GM18858 (cell line): ENCODE measurements around the gene RPL36A.

Experiments used
- ATAC-seq: cut with Tn5 transposase; IDR thresholded peaks from one replicate; pipeline ENCODE4 v1.9.1; 2021; ENCODE audit not compliant: unreplicated experiment

RPL36A gene

DNA sequence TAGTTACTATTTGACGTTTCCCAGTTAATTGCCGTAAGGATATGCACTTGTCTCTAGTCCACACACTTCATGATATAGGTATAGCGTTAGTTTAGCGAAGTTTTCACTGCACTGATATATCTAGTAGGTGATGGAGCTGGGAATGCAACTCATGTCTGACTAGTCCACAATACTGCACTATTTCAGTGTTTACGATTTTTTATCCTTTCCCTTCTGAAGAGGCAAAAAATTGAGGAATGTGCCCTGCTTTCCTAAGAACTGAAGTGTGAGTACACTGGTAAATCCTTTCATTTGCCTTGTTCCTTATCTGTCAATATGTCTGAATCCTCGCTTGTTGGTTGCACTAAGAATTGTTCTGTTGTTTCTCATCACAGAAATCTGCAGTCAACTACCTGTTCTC lies 1.0 kb downstream of the RPL36A start:
- ATAC-seq: no peak

GRCh38 chrX:101393530-101394305 lies 2.9 kb downstream of the RPL36A start:
- no peak for ATAC-seq

- ATAC-seq: no peak
These were observed 3.6 kb downstream of the RPL36A start for GRCh38 chrX:101394372-101394771.

DNA sequence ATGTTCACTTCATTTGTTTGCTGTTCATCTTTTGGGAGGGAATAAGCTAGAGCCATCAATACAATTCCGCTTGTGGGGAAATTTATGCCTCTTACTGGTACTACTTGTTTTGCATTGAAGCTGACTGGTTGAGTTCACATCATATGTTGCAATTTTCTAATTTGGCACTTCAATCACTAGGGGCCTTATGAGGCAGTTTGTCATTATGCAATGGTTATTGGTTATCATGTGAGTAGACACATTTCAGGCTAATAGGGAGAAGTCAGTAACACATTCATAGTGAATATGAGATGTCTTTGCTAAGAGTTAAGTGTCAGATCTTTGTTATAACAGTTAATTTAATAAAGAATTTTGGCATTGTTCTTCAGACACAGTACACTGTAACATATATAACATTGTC lies 5.0 kb downstream of the RPL36A start:
- ATAC-seq: no peak

GRCh38 chrX:101397779-101398178 lies 7.0 kb downstream of the RPL36A start:
- no peak for ATAC-seq

GRCh38 chrX:101398694-101399093 lies 7.9 kb downstream of the RPL36A start:
- ATAC-seq: no peak

- ATAC-seq: no peak
These were observed 9.0 kb downstream of the RPL36A start for GRCh38 chrX:101399825-101400224.

GRCh38 chrX:101407167-101407747 lies 16.4 kb downstream of the RPL36A start:
- no peak for ATAC-seq

DNA sequence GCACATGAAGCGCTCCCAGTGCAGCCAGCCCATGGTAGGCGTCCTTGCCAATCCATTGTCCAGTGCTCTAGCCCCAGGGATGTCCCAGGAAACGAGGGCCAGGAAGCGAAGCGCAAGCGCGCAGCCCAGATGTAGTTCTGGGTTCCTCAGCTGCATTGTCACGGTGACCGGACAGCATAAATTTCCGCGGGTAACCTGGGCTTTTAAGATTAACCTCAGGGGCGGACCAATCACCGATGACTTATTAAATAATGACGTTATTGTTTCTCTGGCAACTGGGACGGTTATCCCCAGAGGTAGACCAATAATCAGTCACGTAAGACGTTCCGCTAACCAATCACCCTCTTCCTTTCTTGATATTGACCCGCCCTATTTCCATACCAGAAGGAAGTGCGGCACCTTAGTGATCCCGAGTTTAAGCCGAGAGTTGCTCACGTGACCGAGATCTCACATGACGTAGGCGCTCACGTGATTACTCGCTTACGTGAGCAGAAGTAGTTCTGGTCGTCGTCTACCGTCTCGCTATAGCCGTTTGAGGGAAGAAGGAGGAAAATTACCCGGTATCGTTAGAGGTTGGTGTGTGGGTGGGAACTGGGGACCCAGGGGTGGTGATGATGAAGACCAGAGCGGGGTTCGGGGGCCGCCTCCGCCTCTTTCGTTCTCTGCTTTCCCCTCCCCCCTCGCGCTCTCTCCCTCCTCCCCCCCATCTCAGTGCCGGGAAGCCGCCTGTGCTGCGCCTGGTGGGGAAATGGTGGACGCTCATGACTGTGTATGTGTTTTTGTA lies 17.1 kb downstream of the RPL36A start, which contains the start of the genes GLA and HNRNPH2:
GLA (minus strand) TSS at position 178 of the 784 bp plus-strand sequence; CDS start at position 156, 22 bp downstream.
HNRNPH2 (plus strand) TSS at position 475 of the 784 bp plus-strand sequence. CDS start 3,767 bp downstream, outside the sequence.
- ATAC-seq: peak; percentile 95

DNA sequence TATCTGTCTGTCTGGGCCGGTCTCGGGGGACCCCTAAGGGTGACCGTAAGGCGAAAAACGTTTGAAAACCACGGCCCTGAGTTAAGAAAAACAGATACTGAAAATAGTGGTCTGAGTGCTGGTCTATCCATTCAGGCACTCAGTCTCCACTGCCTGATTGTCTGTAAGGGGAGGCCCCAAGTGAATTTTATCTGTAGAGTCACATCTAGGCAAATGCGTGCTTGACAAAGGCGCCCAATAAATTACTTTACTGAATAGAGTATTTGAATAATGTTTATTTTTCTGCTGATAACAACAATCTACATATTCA lies 17.7 kb downstream of the RPL36A start:
- ATAC-seq: no peak

DNA sequence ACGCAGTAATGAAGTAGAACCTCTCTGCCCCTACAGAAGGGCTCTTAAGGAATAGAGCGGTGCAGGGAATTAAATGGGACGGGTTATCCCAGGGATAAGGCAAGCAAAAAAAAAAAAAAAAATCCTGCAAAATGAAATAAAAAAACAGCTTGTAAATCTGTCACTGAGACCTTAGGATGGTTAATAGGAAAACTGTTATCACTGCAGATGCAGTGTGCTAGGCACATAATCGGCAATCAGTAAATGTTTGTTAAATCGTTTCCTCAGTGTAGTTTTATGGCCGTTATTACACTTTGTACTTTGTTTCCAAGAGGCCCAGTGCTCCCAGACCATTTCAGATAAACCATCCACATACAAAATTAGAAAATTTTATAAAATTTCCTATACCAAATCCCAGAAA lies 18.2 kb downstream of the RPL36A start:
- no peak for ATAC-seq

- ATAC-seq: no peak
These were observed 19.6 kb downstream of the RPL36A start for GRCh38 chrX:101410461-101410860.

- no peak for ATAC-seq
These were observed 21.2 kb downstream of the RPL36A start for GRCh38 chrX:101411984-101412383.

GRCh38 chrX:101415180-101416145 lies 24.7 kb downstream of the RPL36A start:
- peak; percentile 52 for ATAC-seq

DNA sequence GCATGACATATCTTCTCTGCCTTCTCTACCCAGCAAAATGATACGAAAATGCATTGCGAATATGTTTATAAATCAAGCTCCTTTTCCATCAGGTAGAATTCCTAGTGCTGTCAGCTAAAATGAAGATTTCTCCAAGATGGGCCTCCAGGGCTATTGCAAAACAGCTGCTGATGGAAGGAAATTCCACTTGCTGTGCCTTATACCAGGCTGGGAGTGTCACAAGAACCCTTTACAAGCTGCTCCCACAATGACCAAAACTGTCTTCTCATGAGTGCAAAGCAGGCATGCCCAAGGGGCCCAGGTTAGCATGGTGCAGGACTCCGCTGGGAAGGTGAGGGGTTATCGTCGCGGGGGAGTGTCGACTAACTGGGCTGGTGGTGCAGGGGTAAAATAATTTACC lies 25.9 kb downstream of the RPL36A start:
- ATAC-seq: no peak

DNA sequence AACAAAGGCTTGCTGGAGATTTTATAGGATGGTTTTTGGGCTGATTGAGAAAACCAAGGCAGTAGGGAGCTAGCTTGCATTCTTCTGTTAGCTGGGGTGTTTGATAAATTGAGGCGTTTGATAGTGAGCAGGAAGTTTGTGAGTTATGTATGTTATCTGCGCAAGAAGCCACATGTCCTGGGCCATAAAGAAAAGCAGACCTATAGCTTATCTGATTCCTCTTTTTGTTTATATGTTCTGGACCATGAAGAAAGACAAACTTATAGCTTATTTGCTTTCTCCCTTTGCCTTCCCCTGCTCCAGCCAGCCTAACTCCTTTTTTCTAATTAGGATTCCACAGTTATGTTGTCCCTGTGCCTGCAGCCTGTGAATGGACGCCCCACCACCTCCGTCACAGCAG lies 26.4 kb downstream of the RPL36A start:
- ATAC-seq: no peak

DNA sequence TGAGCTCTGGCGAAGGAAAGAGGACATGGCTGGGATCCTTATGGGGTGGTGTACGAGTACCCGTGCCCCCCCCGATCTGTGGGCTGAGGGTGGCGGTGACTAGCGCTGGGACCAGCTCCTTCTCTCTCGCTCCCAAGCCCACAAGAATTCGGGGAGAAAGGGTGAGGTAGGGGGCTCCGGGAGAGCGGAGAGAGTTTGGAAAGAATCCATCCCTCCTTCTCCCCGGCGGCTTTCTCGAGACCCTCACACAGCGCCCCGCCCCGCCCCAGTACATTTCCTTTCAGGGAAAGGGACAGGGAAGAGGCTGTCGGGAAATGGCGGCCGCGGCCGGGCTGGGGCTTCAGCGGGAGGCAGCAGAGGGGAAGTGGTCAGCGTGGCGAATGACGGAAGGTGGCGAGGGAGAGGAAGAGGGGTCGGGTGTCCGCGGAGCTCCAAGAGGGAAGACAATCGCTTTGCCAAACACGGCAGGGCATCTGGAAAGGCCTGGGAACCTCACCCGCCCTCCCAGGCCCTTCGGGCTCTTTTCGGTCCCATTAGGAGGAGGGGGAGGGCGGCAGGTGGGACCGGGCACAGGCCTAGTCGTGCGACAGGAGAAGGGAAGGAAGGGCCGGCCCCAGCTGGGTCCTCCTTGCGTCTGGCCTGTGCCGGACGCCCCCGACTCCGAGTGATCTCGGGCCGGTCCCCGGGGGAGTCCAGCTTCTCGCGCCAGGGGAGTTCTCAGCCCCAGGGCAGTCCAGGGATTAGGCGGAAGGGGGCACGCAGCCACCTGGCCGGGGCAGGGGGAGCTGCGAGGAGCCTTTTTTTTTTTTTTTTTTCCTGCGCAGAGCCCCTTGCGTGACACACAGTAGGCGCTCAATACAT lies 27.4 kb downstream of the RPL36A start:
- ATAC-seq: no peak

DNA sequence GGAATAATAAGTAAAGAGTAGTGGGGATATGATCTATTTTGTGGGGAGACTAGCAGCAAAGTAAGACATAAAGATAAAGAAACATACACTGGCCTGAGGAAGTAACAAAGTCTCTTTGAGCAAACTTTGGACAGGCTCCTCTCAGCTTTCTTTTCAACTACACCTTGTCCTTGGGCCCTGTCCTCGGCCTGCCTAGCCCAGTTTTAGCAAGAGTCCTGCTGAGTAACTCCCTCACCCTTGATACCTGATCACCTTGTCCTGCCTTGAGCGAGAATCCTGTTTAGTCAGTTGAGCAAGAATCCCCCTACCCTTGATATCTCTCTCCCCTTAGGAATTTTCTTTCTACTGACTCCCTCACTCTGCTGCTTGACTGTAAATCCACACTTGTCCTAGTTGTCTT lies 28.7 kb downstream of the RPL36A start:
- no peak for ATAC-seq

DNA sequence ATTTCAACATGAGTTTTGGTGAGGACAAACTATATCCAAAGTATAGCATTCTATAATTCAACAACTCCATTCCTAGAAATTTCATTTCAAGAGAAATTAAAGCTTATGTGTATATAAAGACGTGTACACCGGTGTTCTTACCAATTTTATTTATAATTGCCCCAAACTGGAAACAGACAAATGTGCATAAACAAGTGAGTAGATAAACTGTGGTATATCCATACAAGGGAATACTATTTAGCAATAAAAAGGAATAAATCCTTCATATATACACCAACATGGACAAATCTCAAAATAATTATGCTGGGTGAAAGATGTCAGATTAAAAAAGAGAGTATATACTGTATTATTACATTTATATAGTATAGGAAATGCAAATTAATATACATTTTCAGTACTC lies 37.1 kb downstream of the RPL36A start:
- ATAC-seq: no peak

- peak; percentile 34 for ATAC-seq
These were observed 39.1 kb downstream of the RPL36A start for GRCh38 chrX:101429934-101430333.
